ENCODE data around the gene PLK3.
"Not testable (repeated sequence)": the region's sequence is repeated elsewhere in the genome, so short reads cannot be mapped to it uniquely, and the experiment has no call there.

DNA sequence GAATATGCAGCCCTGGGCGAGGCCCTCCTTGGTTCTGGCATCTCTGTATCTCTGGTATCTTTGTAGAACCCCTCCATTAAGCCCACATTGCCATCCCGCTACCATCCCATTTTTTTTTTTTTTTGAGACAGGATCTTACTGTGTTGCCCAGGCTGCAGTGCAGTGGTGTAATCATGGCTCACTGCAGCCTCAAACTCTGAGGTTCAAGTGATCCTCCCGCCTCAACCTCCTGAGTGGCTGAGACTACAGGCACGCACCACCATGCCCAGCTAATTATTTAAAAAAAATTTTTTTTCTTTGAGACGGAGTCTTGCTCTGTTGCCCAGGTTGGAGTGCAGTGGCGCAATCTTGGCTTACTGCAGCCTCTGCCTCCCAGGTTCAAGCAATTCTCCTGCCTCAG is 24.2 kb downstream of the PLK3 start:
- TF ChIP-seq, protein P1, sequence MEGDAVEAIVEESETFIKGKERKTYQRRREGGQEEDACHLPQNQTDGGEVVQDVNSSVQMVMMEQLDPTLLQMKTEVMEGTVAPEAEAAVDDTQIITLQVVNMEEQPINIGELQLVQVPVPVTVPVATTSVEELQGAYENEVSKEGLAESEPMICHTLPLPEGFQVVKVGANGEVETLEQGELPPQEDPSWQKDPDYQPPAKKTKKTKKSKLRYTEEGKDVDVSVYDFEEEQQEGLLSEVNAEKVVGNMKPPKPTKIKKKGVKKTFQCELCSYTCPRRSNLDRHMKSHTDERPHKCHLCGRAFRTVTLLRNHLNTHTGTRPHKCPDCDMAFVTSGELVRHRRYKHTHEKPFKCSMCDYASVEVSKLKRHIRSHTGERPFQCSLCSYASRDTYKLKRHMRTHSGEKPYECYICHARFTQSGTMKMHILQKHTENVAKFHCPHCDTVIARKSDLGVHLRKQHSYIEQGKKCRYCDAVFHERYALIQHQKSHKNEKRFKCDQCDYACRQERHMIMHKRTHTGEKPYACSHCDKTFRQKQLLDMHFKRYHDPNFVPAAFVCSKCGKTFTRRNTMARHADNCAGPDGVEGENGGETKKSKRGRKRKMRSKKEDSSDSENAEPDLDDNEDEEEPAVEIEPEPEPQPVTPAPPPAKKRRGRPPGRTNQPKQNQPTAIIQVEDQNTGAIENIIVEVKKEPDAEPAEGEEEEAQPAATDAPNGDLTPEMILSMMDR (IDR thresholded peaks at IDR 0.05; ENCODE audit: low read length) = not testable (repeated sequence)
- not testable (repeated sequence) for TF ChIP-seq EZH2 (optimal IDR thresholded peaks at IDR 0.05; ENCODE audit: low read depth, low read length)

All from MM.1S (cell line).